Measurements from ENCODE around the gene VAMP3. TPM values are rescaled to one million over a fixed set of nuclear protein-coding genes. Genes with fewer than 3 reads are reported as not detected.
A peak's percentile ranks its signal among the peaks of the same experiment; 100 is the strongest.

The VAMP3 gene
- total and polyA plus RNA-seq, 9 of the 15 experiments (the other 6 are each of a cell fraction or from before 2014, with no cell fraction given): 27.1 to 71.3 (median 47.5) TPM

- TF ChIP-seq SAP30 (IDR thresholded peaks at IDR 0.05; ENCODE audit: borderline replicate concordance, insufficient read depth, low read depth, low read length, poor library complexity, severe bottlenecking): peak; percentile 30
- no peak for TF ChIP-seq SP2 (IDR thresholded peaks at IDR 0.05; ENCODE audit: extremely low read depth, low read depth, low read length, poor library complexity, severe bottlenecking)
- no peak for TF ChIP-seq SRSF9 (IDR thresholded peaks at IDR 0.05; ENCODE audit: borderline replicate concordance, low read depth, low read length)
- TF ChIP-seq THAP12 (CRISPR knock-in tag; IDR thresholded peaks at IDR 0.05): peak; percentile 19; the same call in 1 of the 2 replicates
- TF ChIP-seq ZBTB8A (IDR thresholded peaks at IDR 0.05; ENCODE audit: partially characterized antibody): no peak
- TF ChIP-seq POLR2G (IDR thresholded peaks at IDR 0.05; ENCODE audit: low read depth, low read length): peak; percentile 89
- no peak for TF ChIP-seq FOXO4 (CRISPR knock-in tag; IDR thresholded peaks at IDR 0.05)
- no peak for TF ChIP-seq RBM14 (IDR thresholded peaks at IDR 0.05; ENCODE audit: borderline replicate concordance, insufficient read depth, low read depth, low read length)
- TF ChIP-seq EWSR1 (IDR thresholded peaks at IDR 0.05; ENCODE audit: borderline replicate concordance, low read depth, partially characterized antibody): no peak
- TF ChIP-seq ZMIZ1 (IDR thresholded peaks at IDR 0.05; ENCODE audit: low read depth in 2 of 2, low read length in 2 of 2): no peak
- TF ChIP-seq ZBTB33 (CRISPR knock-in tag; IDR thresholded peaks at IDR 0.05): no peak
- no peak for TF ChIP-seq FOXJ2 (tag; IDR thresholded peaks at IDR 0.05)
- TF ChIP-seq THRA (IDR thresholded peaks at IDR 0.05): no peak
Observed at GRCh38 chr1:7827126-7827955, 56.2 kb downstream of the VAMP3 start (continued).
